Parietal lobe (tissue), 2 donors: ENCODE measurements around the gene PRM1. TPM values are rescaled to one million over a fixed set of nuclear protein-coding genes. Genes with fewer than 3 reads are reported as not detected.

Source experiments
- small RNA-seq: library from RNA; depleted of rRNA; stranded (forward); fragments of <200 nt; gene quantifications from one replicate; pipeline ENCODE3, GENCODE V24; 2014; ENCODE audit warnings: low replicate concordance
- total RNA-seq: library from RNA; depleted of rRNA; stranded (reverse); fragments of >200 nt; gene quantifications from one replicate; pipeline ENCODE4 v1.2.3, GENCODE V29; 2014

The PRM1 gene
- not detected for total RNA-seq

GRCh38 chr16:11280616-11281522 lies at the start of gene PRM1:
Gene PRM1, minus strand, starts transcription at chr16:11281330. Its CDS starts 92 bp downstream, at chr16:11281238.

GRCh38 chr16:11276143-11276895 lies 4.8 kb downstream of the PRM1 start, which contains the start of gene PRM2:
Gene PRM2, minus strand, starts transcription at chr16:11276480. Its CDS starts 110 bp downstream, at chr16:11276370.

GRCh38 chr16:11272921-11273720 lies 8.0 kb downstream of the PRM1 start, which contains the start of gene PRM3:
Gene PRM3, minus strand, starts transcription at chr16:11273629. Its CDS starts 34 bp downstream, at chr16:11273595.

GRCh38 chr16:11268921-11269375 lies 12.2 kb downstream of the PRM1 start, which contains the start of gene TNP2:
Gene TNP2, minus strand, starts transcription at chr16:11269325. Its CDS starts 63 bp downstream, at chr16:11269262.

GRCh38 chr16:11255737-11256660 lies 25.1 kb downstream of the PRM1 start, which contains the start of gene SOCS1:
Gene SOCS1, minus strand, starts transcription at chr16:11256204. Its CDS starts 726 bp downstream, at chr16:11255478.

Small RNA genes lying within 50 kb of the gene (small RNA-seq; reads per million reads assigned to genes)
- gene MIR548H2 (not detected), gene RF00019 (not detected), gene RF00554 (not detected)

Other genes with a start within 250 kb of the PRM1 start
- gene SOCS1, start 25.1 kb downstream of the PRM1 start, total RNA-seq = 0.63 TPM
- not detected for gene TNP2, start 12.0 kb downstream of the PRM1 start, total RNA-seq
- not detected for gene PRM3, start 7.7 kb downstream of the PRM1 start, total RNA-seq
- not detected for gene PRM2, start 4.8 kb downstream of the PRM1 start, total RNA-seq
- 4.1 TPM for gene RMI2, start 64.1 kb upstream of the PRM1 start, total RNA-seq